OCI-LY3 (cell line): ENCODE data around the gene ISOC1.

Source experiments
- H2AFZ ChIP-seq: fragments of 200-600, 300-600 bp; shearing (Covaris generic); 2 replicates; pipeline ENCODE4 v1.6.0; 2014; ENCODE audit warnings: antibody characterized with exemption, low read depth, low read length
- H3K27ac ChIP-seq: fragments of 200-600, 300-600 bp; sonication (generic); 2 replicates; pipeline ENCODE4 v1.5.1; 2014; ENCODE audit warnings: mild to moderate bottlenecking, low read length, moderate library complexity, mixed read lengths
- H3K27me3 ChIP-seq: fragments of 200-600, 300-600 bp; sonication (generic); 2 replicates; pipeline ENCODE4 v1.6.1; 2014; ENCODE audit warnings: low read depth, low read length, mixed read lengths
- H3K36me3 ChIP-seq: fragments of 200-600, 300-600 bp; sonication (generic); replicated peaks from 2 replicates; pipeline ENCODE3; 2014; ENCODE audit warnings: low read depth, low read length, mixed read lengths
- H3K4me1 ChIP-seq: fragments of 300-600, 200-600 bp; sonication (generic); 2 replicates; pipeline ENCODE4 v1.6.1; 2014; ENCODE audit warnings: low read length, mixed read lengths
- H3K4me2 ChIP-seq: fragments of 200-600, 300-600 bp; sonication (generic); 2 replicates; pipeline ENCODE4 v1.6.1; 2014; ENCODE audit warnings: low read length, mixed read lengths
- H3K4me3 ChIP-seq: fragments of 300-600, 200-600 bp; sonication (generic); 2 replicates; pipeline ENCODE4 v1.5.1; 2014; ENCODE audit warnings: antibody characterized with exemption, mild to moderate bottlenecking, low read length, moderate library complexity
- H3K79me2 ChIP-seq: fragments of 300-600, 200-600 bp; shearing (Covaris generic); 2 replicates; pipeline ENCODE4 v1.6.1; 2014; ENCODE audit warnings: mild to moderate bottlenecking, low read length, mixed read lengths
- H3K9ac ChIP-seq: fragments of 300-600, 200-600 bp; shearing (Covaris generic); 2 replicates; pipeline ENCODE4 v1.6.0; 2014; ENCODE audit warnings: mild to moderate bottlenecking, low read length, moderate library complexity
- H3K9me3 ChIP-seq: fragments of 200-600, 300-600 bp; shearing (Covaris generic); 2 replicates; pipeline ENCODE4 v1.6.1; 2014; ENCODE audit warnings: low read length, mixed read lengths; ENCODE audit not compliant: insufficient read depth
- H4K20me1 ChIP-seq: fragments of 200-600, 300-600 bp; sonication (generic); 2 replicates; pipeline ENCODE4 v1.6.1; 2016; ENCODE audit warnings: low read length, mixed read lengths; ENCODE audit not compliant: insufficient read depth
- EZH2phosphoT487 ChIP-seq: fragments of 200-600 bp; shearing (Covaris generic); IDR thresholded peaks from 2 replicates; pipeline ENCODE4 v1.6.1; 2018; ENCODE audit warnings: antibody characterized with exemption, mixed run types, low read depth
- TF ChIP-seq, protein P1 (sequence below): fragments of 200-600, 300-600 bp; sonication (generic); IDR thresholded peaks from 2 replicates; pipeline ENCODE4 v1.5.1; 2014; ENCODE audit warnings: antibody characterized with exemption, low read length, low read depth

The ISOC1 gene

DNA sequence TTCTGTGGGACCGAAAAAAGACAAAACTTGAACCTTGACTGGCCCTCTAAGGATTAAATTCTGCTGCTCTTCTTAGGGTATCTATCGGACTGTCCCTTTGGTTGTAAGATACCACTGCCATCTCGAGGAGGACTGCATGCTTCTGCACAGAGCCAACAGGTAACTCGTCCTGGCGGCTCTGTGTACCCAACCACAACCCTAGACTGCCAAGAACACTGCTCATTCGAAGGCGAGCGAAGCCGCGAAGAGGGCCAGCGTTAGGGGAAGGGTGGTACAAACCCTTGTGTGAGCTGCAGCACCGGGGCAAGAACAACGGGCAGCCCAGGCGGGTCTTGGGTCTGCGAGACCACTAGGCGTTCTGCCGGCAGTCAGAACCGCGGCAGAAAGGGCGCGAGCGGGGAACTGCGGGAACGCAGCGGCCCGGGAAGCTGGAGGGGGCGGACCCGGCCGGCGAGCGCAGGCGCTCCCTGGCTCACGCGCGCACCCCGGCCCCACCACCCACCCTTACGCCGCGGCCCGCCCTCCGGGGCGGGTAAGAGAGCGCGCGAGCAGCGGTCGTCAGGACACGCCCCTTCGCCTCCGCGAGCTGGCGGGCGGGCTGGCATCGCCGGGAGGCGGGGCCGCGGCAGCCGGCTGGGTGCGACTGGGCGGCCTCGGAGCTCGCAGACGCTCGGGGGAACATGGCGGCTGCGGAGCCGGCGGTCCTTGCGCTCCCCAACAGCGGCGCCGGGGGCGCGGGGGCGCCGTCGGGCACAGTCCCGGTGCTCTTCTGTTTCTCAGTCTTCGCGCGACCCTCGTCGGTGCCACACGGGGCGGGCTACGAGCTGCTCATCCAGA lies at the start of gene ISOC1:
TSS of gene ISOC1 (plus strand) at position 663 of the 837 bp plus-strand sequence. CDS start at position 681, 18 bp downstream.
- Histone ChIP-seq H3K79me2 (peaks cover 22% of the 10 kb centered on the region), H3K27ac (peak within 1 kb of the TSS; percentile 39; the same call in 1 of the 2 replicates), H3K36me3 (no peaks in the 10 kb centered on the region), H2AFZ (peak within 1 kb of the TSS; percentile 98), H3K4me3 (peak within 1 kb of the TSS; percentile 98), H3K4me1 (peaks cover 8% of the 10 kb centered on the region), H3K4me2 (peak within 1 kb of the TSS; percentile 95), H4K20me1 (no peaks in the 10 kb centered on the region), H3K9ac (peak within 1 kb of the TSS; percentile 78), H3K9me3 (no peaks in the 10 kb centered on the region), H3K27me3 (no peaks in the 10 kb centered on the region)
- TF ChIP-seq, protein P1, sequence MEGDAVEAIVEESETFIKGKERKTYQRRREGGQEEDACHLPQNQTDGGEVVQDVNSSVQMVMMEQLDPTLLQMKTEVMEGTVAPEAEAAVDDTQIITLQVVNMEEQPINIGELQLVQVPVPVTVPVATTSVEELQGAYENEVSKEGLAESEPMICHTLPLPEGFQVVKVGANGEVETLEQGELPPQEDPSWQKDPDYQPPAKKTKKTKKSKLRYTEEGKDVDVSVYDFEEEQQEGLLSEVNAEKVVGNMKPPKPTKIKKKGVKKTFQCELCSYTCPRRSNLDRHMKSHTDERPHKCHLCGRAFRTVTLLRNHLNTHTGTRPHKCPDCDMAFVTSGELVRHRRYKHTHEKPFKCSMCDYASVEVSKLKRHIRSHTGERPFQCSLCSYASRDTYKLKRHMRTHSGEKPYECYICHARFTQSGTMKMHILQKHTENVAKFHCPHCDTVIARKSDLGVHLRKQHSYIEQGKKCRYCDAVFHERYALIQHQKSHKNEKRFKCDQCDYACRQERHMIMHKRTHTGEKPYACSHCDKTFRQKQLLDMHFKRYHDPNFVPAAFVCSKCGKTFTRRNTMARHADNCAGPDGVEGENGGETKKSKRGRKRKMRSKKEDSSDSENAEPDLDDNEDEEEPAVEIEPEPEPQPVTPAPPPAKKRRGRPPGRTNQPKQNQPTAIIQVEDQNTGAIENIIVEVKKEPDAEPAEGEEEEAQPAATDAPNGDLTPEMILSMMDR, result peak; percentile 34
- TF ChIP-seq EZH2phosphoT487, result no peak

DNA sequence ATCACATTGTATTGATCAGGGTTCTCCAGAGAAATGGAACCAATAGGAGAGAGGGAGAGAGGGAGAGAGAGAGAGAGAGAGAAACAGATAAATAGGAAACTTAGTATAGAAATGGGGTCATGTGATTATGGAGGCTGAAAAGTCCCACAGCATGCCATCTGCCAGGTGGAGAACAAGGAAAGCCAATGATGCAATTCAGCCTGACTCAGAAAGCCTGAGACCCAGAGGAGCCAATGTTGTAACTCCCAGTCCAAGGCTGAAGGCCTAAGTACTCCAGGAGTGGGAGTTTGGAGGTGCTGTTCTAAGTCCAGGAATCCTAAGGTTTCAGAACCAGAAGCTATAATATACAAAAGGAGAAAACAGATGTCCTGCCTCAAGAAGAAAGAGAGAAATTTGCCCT lies 48.4 kb upstream of the ISOC1 start:
- H2AFZ ChIP-seq, result no peak overlapping the region
- no peaks in the 10 kb centered on the region for H4K20me1 ChIP-seq
- H3K27ac ChIP-seq, result no peak overlapping the region
- H3K79me2 ChIP-seq, result no peaks in the 10 kb centered on the region
- TF ChIP-seq, protein P1, result no peak
- no peak for TF ChIP-seq EZH2phosphoT487
- no peak overlapping the region for H3K4me2 ChIP-seq
- no peaks in the 10 kb centered on the region for H3K4me1 ChIP-seq
- no peaks in the 10 kb centered on the region for H3K27me3 ChIP-seq
- H3K4me3 ChIP-seq, result no peak overlapping the region
- H3K9me3 ChIP-seq, result no peaks in the 10 kb centered on the region
- H3K36me3 ChIP-seq, result no peaks in the 10 kb centered on the region
- H3K9ac ChIP-seq, result no peak overlapping the region

DNA sequence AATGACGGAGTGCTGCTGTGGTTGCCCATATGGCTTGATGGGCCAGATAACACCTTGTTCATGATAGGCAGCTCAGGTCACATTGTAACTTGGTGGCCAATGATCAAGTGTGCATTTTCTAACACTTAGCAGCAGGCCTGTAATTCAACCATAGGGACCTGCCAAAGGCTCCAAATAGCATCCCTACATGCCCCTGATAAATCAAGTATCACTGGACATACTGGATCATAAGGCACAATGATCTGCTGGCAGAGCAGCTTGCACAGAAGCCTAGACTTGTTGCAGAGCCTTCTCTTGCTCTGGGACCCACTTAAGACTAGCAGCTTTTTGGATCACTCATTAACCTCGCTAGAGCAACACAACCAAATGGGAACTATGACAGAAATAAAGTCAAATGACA lies 46.0 kb upstream of the ISOC1 start:
- no peaks in the 10 kb centered on the region for H3K27me3 ChIP-seq
- H3K4me1 ChIP-seq, result no peaks in the 10 kb centered on the region
- no peak overlapping the region for H3K9ac ChIP-seq
- H3K4me3 ChIP-seq, result no peak overlapping the region
- H2AFZ ChIP-seq, result no peak overlapping the region
- TF ChIP-seq, protein P1, result no peak
- TF ChIP-seq EZH2phosphoT487, result no peak
- no peaks in the 10 kb centered on the region for H3K36me3 ChIP-seq
- H3K4me2 ChIP-seq, result no peak overlapping the region
- no peaks in the 10 kb centered on the region for H3K79me2 ChIP-seq
- no peaks in the 10 kb centered on the region for H3K9me3 ChIP-seq
- no peak overlapping the region for H3K27ac ChIP-seq
- H4K20me1 ChIP-seq, result no peaks in the 10 kb centered on the region

DNA sequence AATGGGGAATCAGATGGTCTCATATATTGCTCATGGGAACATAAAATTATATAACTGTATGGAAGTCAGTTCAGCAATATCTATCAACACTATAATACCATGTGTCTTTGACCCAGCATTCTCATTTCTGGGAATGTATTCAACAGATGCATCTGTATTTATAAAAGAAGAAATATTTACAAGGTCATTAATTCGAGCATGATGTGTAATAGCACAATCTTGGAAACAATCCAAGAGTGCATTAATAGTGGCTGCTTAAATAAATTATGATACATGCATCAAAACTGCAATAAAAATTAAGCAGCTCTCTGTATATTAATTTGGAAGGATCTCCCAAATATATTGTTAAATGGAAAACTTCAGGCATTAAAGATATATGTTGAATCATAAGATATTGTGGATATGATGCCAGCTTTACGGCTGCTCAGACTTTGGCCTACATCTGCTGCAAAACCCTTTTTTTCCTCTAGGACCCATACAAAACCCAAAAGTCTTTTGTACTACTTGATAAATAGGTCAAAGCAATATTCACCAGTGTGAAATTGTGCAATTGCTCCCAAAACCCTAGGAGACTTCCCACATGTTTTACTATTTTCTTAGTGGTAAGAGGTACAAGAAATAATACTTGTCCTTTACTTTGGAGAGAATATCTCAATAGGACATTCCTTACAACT lies 45.3 kb upstream of the ISOC1 start:
- H3K27me3 ChIP-seq, result no peaks in the 10 kb centered on the region
- H3K36me3 ChIP-seq, result no peaks in the 10 kb centered on the region
- no peaks in the 10 kb centered on the region for H4K20me1 ChIP-seq
- no peaks in the 10 kb centered on the region for H3K79me2 ChIP-seq
- no peak overlapping the region for H2AFZ ChIP-seq
- no peak overlapping the region for H3K9ac ChIP-seq
- no peaks in the 10 kb centered on the region for H3K4me1 ChIP-seq
- no peak overlapping the region for H3K4me2 ChIP-seq
- TF ChIP-seq, protein P1, result no peak
- TF ChIP-seq EZH2phosphoT487, result no peak
- no peak overlapping the region for H3K4me3 ChIP-seq
- H3K27ac ChIP-seq, result no peak overlapping the region
- no peaks in the 10 kb centered on the region for H3K9me3 ChIP-seq
